Stimulated activated CD8-positive, alpha-beta memory T cell treated with anti-CD3 and anti-CD28 coated beads, Interleukin-7, amount 100 ng/mL, for 4 hours (primary cell): ENCODE measurements around the gene ABCA13.
"Not testable (repeated sequence)": the region's sequence is repeated elsewhere in the genome, so short reads cannot be mapped to it uniquely, and the experiment has no call there.

Experiments
- DNase-seq, 2 donors: peaks; one replicate each; pipeline ENCODE4 v3.0.0-alpha.2; 2020; ENCODE audit warnings: low read depth in 2 of 2

Gene ABCA13, protein sequence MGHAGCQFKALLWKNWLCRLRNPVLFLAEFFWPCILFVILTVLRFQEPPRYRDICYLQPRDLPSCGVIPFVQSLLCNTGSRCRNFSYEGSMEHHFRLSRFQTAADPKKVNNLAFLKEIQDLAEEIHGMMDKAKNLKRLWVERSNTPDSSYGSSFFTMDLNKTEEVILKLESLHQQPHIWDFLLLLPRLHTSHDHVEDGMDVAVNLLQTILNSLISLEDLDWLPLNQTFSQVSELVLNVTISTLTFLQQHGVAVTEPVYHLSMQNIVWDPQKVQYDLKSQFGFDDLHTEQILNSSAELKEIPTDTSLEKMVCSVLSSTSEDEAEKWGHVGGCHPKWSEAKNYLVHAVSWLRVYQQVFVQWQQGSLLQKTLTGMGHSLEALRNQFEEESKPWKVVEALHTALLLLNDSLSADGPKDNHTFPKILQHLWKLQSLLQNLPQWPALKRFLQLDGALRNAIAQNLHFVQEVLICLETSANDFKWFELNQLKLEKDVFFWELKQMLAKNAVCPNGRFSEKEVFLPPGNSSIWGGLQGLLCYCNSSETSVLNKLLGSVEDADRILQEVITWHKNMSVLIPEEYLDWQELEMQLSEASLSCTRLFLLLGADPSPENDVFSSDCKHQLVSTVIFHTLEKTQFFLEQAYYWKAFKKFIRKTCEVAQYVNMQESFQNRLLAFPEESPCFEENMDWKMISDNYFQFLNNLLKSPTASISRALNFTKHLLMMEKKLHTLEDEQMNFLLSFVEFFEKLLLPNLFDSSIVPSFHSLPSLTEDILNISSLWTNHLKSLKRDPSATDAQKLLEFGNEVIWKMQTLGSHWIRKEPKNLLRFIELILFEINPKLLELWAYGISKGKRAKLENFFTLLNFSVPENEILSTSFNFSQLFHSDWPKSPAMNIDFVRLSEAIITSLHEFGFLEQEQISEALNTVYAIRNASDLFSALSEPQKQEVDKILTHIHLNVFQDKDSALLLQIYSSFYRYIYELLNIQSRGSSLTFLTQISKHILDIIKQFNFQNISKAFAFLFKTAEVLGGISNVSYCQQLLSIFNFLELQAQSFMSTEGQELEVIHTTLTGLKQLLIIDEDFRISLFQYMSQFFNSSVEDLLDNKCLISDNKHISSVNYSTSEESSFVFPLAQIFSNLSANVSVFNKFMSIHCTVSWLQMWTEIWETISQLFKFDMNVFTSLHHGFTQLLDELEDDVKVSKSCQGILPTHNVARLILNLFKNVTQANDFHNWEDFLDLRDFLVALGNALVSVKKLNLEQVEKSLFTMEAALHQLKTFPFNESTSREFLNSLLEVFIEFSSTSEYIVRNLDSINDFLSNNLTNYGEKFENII (N-terminal part only)

DNA sequence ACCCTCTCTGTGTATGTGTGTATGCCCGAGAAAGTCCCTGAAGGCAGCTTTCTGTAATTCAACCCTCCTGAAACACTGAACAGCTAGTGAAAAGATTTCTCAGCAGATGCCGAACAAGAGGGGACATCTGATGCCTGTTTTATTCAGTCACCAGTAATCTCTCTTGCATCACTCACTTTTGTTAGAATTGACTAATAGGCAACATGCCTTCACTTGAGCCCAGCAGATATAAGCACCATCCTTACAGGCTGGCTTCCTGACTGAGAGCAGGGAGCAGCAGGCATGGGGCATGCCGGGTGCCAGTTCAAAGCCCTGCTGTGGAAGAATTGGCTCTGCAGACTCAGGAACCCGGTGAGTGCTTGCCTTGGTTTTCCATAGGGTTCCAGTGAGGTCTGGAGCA is at the start of gene ABCA13:
ABCA13 (plus strand) TSS at position 257 of the 400 bp plus-strand sequence; CDS start at position 283, 26 bp downstream.
- no peak for DNase-seq

DNA sequence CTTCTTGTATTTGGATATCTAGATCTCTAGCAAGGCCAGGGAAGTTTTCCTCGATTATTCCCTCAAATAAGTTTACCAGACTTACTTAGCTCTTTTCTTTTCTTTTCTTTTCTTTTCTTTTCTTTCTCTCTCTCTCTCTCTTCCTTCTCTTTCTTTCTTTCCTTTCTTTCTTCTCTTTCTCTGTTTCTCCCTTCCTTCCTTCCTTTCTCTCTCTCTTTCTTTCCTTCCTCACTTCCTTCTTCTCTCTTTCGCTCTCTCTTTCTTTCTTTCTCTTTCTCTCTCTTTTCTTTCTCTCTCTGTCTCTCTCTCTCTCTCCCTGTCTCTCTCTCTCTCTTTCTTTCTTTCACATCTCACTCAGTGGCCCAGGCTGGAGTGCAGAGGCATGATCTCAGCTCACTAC is 45.2 kb upstream of the ABCA13 start:
- DNase-seq: no peak

DNA sequence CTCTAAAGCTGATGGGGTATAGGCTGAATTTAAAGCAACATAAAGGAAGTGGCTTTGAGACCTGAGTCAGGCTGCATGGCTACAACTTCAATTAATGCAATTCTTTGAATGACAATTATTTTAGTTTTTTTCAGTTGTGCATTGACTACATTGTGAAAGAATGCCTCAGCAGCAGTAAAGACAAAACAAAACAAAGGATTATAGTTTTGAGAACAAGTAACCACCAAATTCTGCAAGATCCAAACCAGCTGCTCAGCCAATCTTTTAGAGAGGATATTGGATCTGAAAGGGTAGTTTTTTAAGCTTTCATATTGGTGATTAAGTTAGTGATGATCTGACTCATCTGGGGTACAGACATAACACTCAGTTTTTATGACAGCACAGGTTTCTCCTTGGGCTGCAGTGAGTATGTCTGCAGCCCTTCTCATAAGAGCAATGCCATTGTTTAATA is 40.6 kb upstream of the ABCA13 start:
- DNase-seq: no peak

DNA sequence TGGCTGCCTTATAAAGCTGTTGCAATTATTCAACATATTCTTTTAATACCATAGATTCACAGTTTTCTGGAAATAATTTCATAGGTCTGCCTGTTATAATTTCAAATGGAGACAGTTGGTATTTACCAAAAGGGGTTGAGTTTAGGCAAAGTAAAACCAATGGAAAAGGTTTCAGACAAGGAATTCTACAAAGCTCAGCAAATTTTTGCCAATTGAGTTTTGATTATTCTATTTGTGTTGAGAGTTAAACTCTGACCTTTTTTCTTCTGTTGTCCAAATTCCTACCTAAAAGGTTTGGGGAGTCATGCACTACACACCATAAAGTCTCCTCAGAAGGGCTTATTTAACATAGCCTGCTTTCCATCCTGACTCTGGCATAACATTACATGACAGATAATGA is 38.5 kb upstream of the ABCA13 start:
- no peak for DNase-seq

DNA sequence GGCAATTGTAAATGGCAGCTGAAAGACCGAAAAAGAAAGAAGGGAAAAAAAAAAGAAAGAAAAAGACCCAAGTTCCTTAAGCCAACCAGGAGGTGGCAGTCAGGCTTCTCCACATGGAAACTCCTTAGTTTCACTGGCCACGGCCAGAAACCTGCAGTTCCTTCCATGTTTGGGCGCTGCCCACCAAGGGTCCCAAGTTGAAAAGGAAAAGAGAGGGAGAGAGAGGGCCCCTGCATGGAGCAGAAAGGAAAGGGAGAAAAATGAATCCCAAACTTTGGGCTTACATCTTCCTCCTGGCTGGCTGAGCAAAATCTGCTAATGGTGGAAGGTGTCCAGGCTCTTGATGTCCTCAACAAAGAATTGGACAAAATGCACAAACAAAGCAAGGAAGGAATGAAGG is 31.8 kb upstream of the ABCA13 start:
- DNase-seq: no peak

DNA sequence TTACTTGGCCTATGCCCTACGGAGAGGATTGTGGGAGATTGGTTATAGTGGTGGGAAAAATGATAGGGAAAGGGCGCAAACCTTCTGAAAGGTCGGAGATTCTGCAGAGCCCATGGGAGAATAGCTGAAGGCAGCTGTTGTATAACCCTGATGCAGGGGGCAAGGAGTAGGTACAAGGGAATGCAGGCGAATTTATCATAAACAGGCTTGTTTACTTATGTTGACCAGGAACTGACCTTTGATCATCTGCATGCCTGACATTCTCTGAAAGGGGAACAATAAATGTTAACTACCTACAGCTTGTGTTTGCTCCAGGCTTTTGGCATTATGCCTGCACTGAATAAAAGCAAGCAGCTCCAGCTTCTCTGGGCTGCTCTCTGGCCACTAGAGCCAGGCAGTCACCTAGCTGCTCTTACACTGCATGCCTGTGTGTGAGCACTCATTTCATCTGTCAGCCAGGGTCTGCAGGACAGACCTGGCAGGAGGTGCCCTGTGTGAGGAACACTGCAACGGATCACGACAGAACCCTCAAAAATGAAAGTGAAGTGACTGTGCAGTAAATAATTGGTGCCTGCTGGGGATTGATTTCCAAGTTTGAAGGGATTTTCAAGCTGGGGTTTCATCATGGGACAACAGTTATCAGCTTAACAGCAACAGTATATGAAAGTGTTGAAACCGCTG is 31.1 kb upstream of the ABCA13 start:
- no peak for DNase-seq

DNA sequence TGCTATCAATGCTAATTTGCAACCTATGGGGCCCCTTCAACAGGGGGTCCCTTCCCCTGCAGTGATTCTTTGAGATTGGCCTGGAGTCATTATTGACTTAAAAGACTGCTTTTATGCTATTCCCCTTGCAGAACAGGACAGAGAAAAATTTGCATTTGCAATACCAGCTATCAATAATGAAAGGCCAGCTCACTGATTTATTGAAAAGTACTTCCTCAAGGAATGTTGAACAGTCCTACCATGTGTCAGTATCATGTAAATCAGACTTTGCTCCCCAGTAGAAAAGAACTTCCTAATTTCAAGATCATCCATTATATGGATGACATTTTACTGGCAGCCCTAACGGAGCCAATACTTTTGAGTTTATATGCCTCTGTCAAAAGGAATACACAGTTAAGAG is 29.7 kb upstream of the ABCA13 start:
- no peak for DNase-seq

DNA sequence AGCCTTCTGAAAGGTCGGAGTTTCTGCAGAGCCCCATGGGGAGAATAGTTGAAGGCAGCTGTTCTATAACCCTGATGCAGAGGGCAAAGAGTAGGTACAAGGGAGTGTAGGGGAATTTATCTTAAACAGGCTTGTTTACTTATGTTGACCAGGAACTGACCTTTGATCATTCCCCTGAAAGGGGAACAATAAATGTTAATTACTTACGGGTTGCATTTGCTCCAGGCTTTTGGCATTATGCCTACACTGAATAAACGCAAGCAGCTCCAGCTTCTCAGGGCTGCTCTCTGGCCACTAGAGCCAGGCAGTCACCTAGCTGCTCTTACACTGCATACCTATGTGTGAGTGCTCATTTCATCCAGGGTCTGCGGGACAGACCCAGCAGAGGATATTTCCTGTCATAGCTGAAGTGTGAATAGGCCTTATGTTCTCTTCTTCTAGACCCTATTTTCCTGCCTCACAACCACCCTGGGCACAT is 26.9 kb upstream of the ABCA13 start:
- no peak for DNase-seq

DNA sequence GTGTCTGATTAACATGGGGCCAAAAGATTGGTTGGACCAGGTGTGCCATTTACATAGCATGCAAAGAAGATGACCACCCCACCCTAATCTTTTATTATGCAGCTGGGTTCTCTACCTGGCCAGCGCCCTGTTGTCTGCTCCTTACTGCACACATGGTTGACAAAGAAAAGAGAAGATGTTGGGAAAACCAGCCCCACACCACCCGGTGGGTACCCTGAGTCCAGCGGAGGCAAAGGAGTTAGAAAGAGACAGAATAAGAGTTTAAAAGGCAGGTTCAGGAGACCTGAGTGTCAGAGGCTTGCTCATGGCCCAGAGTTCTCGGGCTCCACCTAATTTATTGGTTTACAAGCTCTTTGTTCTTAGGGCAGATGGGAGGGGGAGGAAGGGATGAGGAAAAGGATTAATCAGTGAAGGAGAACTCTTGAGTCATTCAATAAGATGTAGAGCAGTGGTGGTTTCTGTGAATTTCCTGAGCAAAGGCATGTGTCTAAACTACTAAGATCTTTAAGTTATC is 24.1 kb upstream of the ABCA13 start:
- DNase-seq: no peak

DNA sequence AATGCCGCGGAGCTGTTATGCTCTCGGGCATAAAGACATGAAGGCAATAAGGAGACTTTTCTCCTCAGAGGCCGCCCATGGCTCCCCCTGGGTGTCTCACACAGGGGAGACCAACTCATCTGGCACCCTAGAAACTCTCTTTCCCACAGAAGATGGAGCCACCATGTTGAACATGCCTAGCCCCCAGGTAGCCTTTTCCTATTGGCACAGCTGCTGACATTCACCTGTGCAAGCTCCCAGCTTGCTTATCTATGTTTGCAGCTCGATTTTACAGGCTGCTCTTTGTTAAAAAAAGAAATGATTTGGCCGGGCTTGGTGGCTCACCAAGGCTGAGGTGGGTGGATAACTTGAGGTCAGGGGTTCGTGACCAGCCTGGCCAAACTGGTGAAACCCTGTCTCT is 23.6 kb upstream of the ABCA13 start:
- DNase-seq: not testable (repeated sequence)

DNA sequence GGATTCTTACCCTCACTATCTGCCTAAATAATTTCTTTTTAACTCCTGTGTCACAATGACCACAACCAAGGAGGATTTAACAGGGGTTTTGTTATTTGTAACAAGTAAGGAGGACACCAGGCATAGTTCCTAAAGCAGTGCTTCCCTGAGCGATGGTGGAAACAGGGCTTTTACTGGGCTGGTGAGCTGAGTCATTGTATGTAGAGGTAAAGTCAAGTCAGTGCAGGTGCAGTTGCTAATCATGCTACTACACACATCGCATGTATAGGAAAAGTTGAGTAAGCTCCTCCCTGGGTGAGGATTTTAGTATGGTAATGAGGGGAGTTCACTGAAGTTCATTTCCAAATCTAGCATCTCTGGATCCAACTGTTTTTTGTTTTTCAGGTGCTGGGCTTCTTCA is 22.9 kb upstream of the ABCA13 start:
- DNase-seq: no peak

DNA sequence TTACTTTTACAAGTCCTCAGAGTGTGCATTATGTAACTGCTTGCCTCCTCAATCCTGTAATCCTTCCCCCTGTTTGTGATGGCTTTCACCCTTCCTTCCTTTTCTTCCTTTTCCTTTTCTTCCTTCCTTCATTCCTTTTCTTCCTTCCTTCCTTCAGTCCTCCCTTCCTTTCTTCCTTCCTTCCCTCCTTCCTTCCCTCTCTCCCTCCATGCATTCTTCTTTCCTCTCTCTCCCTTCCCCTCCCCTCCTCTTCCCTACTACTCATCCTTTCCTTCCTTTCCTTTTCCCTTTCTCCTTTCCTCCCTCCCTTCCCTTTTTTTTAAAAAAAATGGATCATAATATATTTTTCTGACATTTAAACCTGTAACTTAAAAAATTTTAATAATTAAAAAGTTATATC is 22.2 kb upstream of the ABCA13 start:
- no peak for DNase-seq

DNA sequence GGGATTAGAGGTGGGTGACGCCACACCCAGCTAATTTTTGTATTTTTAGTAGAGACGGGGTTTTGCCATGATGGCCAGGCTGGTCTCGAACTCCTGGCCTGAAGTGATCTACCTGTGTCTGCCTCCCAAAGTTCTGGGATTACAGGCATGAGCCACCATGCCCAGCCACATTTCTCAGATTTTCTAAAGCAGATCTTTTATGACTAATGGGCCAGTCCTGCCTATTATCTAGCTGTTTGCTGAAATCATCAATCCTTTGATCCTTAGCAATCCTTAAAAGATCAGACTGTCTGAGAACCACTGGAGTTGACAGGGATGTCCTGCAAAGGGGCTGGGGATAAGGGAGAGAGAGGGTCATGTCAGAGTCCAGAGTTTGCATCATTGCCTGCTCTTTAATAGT is 21.2 kb upstream of the ABCA13 start:
- no peak for DNase-seq

DNA sequence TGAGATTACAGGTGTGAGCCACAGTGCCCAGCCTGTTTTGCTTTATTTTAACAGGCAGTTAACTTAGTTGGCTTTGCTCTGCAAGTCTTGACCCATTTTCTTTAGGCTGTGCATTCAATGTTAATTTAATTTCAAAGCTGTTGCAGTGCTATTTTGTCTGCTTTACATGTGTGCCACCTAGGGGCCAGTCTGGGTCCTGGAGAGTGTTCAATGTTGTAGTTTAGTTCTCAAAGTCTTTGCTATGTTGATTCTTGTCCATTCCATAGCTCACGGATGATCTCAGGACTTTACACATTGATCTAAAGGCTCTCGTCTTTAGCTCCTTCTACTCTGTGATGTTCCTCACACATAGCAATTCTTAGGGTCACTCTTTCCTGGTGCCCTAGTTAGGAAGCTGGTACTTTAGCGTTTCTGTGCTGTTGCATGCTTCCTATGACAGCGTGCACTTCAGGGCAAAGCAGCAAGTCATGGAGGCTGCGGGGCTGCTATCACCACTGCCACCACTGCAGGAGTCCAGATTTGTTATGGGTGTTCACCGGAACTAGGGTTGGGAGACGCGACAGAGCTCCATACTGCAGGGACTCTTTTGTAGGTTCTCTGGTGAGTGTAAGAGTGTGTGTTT is 16.4 kb upstream of the ABCA13 start:
- no peak for DNase-seq

DNA sequence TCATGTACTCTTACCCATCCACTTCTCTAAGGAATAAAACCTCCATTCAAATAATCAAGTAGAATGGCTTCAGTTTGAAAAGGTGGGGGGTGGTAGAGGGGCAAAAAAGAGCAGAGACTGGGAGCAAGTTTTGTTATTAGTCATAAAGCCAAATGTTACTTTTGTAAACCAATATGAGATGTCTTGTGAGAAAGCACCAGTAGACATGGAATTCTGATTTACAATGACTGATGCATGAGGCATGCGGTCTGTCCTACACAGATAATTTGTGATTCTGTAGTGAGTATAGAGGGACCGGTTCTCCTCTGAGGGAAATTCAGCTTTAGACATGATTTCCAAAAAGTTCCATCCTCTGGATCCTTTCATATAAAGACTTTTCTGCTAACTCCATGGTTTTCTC is 12.9 kb upstream of the ABCA13 start:
- no peak for DNase-seq

DNA sequence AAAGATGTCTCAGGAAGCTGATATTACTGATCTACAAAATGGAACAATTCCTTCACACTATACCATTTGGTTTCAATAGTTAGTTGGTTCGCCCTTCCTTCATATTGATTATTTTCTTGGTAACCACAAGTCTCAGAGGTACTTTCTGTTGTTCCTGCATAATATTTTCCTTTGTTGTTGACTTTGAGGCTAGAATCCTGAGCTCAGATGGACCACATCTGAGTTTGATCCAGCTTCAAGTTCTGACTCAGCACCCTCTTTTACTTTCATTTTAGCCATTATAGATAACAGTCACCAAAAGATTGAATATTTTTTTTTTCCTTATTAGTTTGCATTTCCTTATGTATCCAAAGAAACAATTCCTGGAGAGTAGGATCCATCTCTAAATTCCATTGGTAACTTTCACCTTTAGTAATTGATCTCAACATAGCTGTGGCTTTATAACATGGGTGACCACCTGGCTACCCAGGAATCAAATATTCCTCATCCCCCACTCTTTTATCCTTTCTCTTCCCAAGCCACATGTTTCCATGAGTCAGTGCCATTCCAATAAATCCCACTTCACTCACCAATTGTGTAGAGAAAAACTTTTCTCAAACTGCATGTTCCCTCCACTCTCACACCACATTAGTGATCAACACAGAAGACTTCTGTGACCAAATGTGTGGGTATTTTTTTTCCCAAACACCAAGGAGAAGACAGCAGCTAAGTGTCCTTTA is 9.7 kb upstream of the ABCA13 start:
- DNase-seq: no peak

DNA sequence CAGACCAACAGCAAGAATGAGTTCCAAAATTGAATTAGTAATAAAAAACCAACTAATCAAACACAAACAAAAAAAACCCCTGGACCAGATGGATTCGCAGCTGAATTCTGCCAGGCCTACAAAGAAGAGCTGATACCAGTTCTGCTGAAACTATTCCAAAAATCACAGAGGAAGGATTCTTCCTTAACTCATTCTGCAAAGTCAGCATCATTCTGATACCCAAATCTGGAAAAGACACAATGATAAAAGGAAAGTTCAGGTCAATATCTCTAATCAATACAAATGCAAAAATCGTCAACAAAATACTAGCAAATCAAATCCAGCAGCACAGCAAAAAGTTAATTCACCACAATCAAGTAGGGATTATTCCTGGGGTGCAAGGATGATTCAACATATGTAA is 6.1 kb upstream of the ABCA13 start:
- no peak for DNase-seq

DNA sequence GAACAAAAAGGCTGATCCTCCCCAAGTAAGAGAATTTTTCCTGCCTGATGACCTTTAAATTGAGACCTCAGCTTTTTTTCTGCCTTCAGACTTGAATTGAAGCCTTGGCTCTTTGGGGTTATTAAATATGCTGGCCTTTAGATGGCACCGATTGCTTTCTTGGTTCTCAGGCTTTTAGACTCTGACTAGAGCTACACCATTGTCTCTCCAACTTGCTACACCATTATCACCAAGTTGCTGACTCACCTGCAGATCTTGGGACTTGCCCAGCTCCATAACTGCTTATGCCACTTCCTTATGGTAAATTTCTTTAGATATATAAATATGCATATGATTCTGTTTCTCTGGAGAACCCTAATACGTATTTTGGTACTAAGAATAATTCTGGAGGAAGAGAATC is 3.1 kb upstream of the ABCA13 start:
- DNase-seq: no peak

DNA sequence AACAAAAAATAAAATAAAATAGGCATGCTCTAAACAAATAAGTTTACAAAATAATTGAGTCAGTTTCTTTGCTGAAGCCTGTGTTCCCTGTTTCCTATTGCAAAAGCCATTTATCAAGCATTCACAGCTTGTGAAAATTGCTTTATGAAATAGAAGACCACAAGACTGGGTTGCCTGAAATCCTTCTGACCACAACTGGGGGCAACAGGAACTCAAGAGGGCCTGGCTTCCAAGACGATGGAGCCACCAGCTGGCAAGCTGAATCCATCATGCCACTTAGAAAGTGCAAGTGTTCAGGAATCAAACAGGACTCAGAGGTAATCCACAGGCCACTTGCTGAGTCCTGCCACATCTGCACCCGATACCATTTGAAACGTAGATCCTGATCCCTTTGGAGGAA is 752 bp upstream of the ABCA13 start:
- no peak for DNase-seq

DNA sequence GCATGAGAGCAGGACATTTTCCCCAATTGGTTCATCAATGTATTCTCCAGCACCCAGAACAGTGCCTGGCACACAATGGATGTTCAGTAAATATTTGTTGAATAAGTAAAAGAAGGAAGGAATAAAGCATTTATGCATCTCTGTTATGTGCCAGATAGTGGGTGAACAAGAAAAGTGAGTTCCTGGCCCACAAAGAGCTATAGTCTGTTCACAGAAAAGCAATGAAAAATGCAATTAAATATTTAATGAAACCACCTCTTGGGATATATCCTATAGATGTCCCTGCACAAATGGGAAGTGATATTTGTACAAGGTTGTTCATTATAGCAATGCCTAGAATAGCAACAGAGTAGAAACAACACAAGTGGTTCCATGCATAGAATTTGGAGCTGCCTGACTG is 2.1 kb downstream of the ABCA13 start:
- no peak for DNase-seq
